Memory B cell (primary cell): Measurements from ENCODE around the gene MAP7D3.

Experiments used
- ATAC-seq: fragments of 150-1000 bp; cut with Tn5 transposase; 2 replicates; pipeline ENCODE4 v1.10.0; 2021; ENCODE audit warnings: low read depth, mild to moderate bottlenecking, moderate library complexity
- DNase-seq, 2 donors: peaks; one replicate each; pipeline ENCODE4 v3.0.0; 2022; ENCODE audit warnings: low spot score in 2 of 2
- H3K27ac Mint-ChIP-seq: one replicate; pipeline ENCODE4 v1.8.0; 2022; ENCODE audit warnings: mild to moderate bottlenecking, moderate library complexity, mixed read lengths
- H3K27me3 Mint-ChIP-seq: one replicate; pipeline ENCODE4 v1.8.0; 2022; ENCODE audit warnings: mixed read lengths
- H3K36me3 Mint-ChIP-seq: one replicate; pipeline ENCODE4 v1.8.0; 2022; ENCODE audit warnings: mild to moderate bottlenecking, mixed read lengths
- H3K4me1 Mint-ChIP-seq: one replicate; pipeline ENCODE4 v1.8.0; 2022; ENCODE audit warnings: mixed read lengths
- H3K4me3 Mint-ChIP-seq: one replicate; pipeline ENCODE4 v1.8.0; 2022; ENCODE audit warnings: mild to moderate bottlenecking, moderate library complexity, mixed read lengths
- H3K9me3 Mint-ChIP-seq: one replicate; pipeline ENCODE4 v1.8.0; 2022; ENCODE audit warnings: mixed read lengths

Gene MAP7D3

DNA sequence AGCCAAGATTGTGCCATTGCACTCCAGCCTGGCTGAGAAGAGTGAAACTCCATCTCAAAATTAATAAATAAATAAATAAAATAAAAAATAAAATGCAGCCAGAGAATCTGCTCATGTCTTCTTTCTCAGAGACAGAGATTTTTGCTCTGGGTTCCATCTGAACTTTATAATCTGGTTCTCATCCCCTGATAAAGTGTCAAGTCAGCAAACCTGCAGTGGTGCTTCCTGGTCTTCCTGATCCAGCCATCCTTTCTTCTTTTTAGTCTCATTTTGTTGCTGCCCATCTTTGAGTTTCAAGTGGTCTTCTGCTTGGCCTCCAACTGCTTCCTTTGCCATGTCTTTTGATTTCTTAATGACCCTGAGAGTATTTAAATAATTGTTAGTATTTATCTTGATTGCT, 24.1 kb downstream of the MAP7D3 start:
- Mint-ChIP-seq H3K36me3 (peaks cover 23% of the 10 kb centered on the region), H3K4me3 (no peak overlapping the region), H3K27ac (no peak overlapping the region), H3K27me3 (no peaks in the 10 kb centered on the region), H3K4me1 (peaks cover 17% of the 10 kb centered on the region), H3K9me3 (no peaks in the 10 kb centered on the region)
- ATAC-seq (no peak), DNase-seq (no peak)

DNA sequence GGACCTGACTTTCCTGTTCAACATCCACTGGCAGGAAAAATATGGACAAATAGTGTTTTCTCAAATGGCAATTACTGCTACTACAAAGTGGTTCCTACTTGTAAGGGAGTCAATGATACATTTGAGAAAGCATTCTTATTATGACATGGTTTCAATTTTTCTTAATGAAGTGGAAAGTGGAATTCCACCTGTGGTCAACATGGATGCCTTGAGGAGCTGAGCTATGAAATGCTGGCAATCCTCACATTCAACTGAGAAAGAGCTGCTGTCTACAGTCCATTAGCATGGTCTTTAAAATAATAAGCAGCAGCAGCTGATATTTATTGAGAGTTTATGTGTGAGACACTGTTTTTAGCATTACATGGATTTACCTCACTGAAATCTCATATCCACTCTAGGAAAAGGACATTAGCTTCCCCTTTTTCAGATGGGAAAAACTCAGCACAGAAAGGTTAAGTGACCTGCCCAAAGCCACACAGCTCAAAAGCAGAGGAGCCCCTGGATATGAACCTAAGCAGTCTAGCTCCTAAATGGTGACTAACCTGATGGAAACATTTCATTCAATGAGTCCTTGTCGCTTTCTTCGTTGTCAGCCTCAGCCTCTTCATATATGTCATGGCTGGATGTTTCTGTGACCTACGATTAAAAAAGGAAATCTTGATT, 29.2 kb downstream of the MAP7D3 start:
- Mint-ChIP-seq H3K27ac (no peak overlapping the region), H3K9me3 (no peaks in the 10 kb centered on the region), H3K36me3 (peaks cover 20% of the 10 kb centered on the region), H3K4me1 (peaks cover 5% of the 10 kb centered on the region), H3K27me3 (no peaks in the 10 kb centered on the region), H3K4me3 (no peak overlapping the region)
- ATAC-seq (no peak), DNase-seq (no peak)

- Mint-ChIP-seq H3K27ac (no peak overlapping the region), H3K36me3 (peaks cover 20% of the 10 kb centered on the region), H3K4me1 (peaks cover 5% of the 10 kb centered on the region), H3K27me3 (no peaks in the 10 kb centered on the region), H3K9me3 (no peaks in the 10 kb centered on the region), H3K4me3 (no peak overlapping the region)
- DNase-seq (no peak), ATAC-seq (no peak)
Observed at GRCh38 chrX:136220951-136221350, 30.2 kb downstream of the MAP7D3 start.

- H3K9me3 Mint-ChIP-seq = no peaks in the 10 kb centered on the region
- H3K4me3 Mint-ChIP-seq = no peak overlapping the region
- no peak overlapping the region for H3K27ac Mint-ChIP-seq
- H3K27me3 Mint-ChIP-seq = no peaks in the 10 kb centered on the region
- peaks cover 18% of the 10 kb centered on the region for H3K36me3 Mint-ChIP-seq
- ATAC-seq (no peak), DNase-seq (no peak)
- H3K4me1 Mint-ChIP-seq = peaks cover 2% of the 10 kb centered on the region
Observed at GRCh38 chrX:136220540-136220939, 30.7 kb downstream of the MAP7D3 start.

- Mint-ChIP-seq H3K27me3 (no peaks in the 10 kb centered on the region), H3K4me3 (no peak overlapping the region), H3K4me1 (no peaks in the 10 kb centered on the region), H3K36me3 (peaks cover 15% of the 10 kb centered on the region), H3K9me3 (no peaks in the 10 kb centered on the region), H3K27ac (no peak overlapping the region)
- ATAC-seq (no peak), DNase-seq (no peak)
Observed at GRCh38 chrX:136219893-136220292, 31.3 kb downstream of the MAP7D3 start.

DNA sequence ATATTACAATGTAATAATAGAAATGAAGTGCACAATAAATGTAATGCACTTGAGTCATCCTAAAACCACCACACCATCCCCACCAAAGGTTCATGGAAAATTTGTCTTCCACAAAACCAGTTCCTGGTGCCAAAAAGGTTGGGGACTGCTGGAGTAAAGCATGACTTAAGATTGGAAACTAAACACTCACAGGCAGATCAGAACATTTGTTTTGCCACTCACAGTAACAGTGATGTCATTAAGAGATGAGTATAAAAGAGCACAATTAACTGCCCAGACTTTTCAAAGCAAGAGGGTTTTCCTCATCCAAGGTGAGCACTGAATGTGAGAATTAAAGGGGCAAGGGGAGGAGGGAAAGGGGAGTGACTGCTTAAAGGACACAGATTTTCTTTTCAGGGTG, 35.6 kb downstream of the MAP7D3 start:
- no peaks in the 10 kb centered on the region for H3K9me3 Mint-ChIP-seq
- H3K36me3 Mint-ChIP-seq = peaks cover 3% of the 10 kb centered on the region
- ATAC-seq (no peak), DNase-seq (no peak)
- no peak overlapping the region for H3K27ac Mint-ChIP-seq
- H3K4me1 Mint-ChIP-seq = peaks cover 9% of the 10 kb centered on the region
- no peaks in the 10 kb centered on the region for H3K27me3 Mint-ChIP-seq
- H3K4me3 Mint-ChIP-seq = no peak overlapping the region

- DNase-seq (no peak), ATAC-seq (no peak)
- H3K4me3 Mint-ChIP-seq = no peak overlapping the region
- no peaks in the 10 kb centered on the region for H3K27me3 Mint-ChIP-seq
- peaks cover 18% of the 10 kb centered on the region for H3K4me1 Mint-ChIP-seq
- no peaks in the 10 kb centered on the region for H3K36me3 Mint-ChIP-seq
- H3K9me3 Mint-ChIP-seq = no peaks in the 10 kb centered on the region
- no peak overlapping the region for H3K27ac Mint-ChIP-seq
Observed at GRCh38 chrX:136214551-136214950, 36.6 kb downstream of the MAP7D3 start.

DNA sequence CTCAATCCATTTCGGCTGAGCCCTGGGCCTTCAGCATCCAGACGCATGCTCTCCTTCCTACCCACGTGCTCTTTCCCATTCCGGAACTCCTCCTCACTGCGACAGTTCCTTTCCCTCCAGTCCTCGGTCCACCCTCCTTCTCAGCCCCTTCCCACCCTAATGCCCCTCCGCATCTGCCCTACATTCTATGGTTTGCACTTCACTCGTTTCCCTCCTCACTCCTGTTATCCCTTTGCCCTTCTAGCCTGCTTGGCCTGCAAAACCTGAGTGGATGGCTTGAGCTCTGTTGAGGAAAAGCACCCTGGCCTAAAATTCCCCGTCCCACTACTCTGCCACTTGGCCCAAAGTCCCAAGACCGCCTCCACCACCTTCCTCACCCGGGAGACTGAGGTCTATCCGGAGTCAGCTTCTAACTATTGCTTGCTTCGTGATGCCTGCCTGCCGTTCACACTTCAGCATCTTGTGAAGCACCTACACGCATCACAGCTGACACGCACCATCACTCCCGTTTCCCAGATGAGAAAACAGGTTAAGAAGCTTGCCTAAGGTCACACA, 38.6 kb downstream of the MAP7D3 start:
- no peak overlapping the region for H3K4me3 Mint-ChIP-seq
- peaks cover 21% of the 10 kb centered on the region for H3K4me1 Mint-ChIP-seq
- H3K36me3 Mint-ChIP-seq = no peaks in the 10 kb centered on the region
- no peak for DNase-seq
- H3K9me3 Mint-ChIP-seq = no peaks in the 10 kb centered on the region
- H3K27ac Mint-ChIP-seq = no peak overlapping the region
- ATAC-seq = no peak
- no peaks in the 10 kb centered on the region for H3K27me3 Mint-ChIP-seq

GRCh38 chrX:136211766-136212556, 39.2 kb downstream of the MAP7D3 start:
- no peaks in the 10 kb centered on the region for H3K36me3 Mint-ChIP-seq
- ATAC-seq (no peak), DNase-seq (no peak)
- H3K27ac Mint-ChIP-seq = no peak overlapping the region
- no peaks in the 10 kb centered on the region for H3K27me3 Mint-ChIP-seq
- H3K4me3 Mint-ChIP-seq = no peak overlapping the region
- H3K9me3 Mint-ChIP-seq = no peaks in the 10 kb centered on the region
- H3K4me1 Mint-ChIP-seq = peaks cover 21% of the 10 kb centered on the region

- ATAC-seq (no peak), DNase-seq (no peak)
- Mint-ChIP-seq H3K27ac (peak overlapping the region; percentile 70), H3K9me3 (no peaks in the 10 kb centered on the region), H3K4me3 (no peak overlapping the region), H3K4me1 (peaks cover 21% of the 10 kb centered on the region), H3K36me3 (no peaks in the 10 kb centered on the region), H3K27me3 (no peaks in the 10 kb centered on the region)
Observed at GRCh38 chrX:136210806-136211205, 40.4 kb downstream of the MAP7D3 start.

GRCh38 chrX:136210243-136210642, 41.0 kb downstream of the MAP7D3 start:
- no peaks in the 10 kb centered on the region for H3K27me3 Mint-ChIP-seq
- DNase-seq = peak in 1 of 2 donors; percentile 25
- H3K4me1 Mint-ChIP-seq = peaks cover 21% of the 10 kb centered on the region
- peak overlapping the region; percentile 79 for H3K4me3 Mint-ChIP-seq
- no peaks in the 10 kb centered on the region for H3K9me3 Mint-ChIP-seq
- peak; percentile 99 for ATAC-seq
- H3K27ac Mint-ChIP-seq = peak overlapping the region; percentile 70
- no peaks in the 10 kb centered on the region for H3K36me3 Mint-ChIP-seq

DNA sequence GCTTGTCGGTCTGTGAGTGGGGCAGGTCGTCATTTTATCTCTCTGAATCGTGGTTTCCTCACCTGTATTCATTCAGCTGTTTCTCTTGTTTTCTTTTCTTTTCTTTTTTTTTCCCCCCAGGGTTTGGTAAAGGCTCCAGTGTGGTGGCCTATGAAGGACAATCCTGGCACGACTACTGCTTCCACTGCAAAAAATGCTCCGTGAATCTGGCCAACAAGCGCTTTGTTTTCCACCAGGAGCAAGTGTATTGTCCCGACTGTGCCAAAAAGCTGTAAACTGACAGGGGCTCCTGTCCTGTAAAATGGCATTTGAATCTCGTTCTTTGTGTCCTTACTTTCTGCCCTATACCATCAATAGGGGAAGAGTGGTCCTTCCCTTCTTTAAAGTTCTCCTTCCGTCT, 41.4 kb downstream of the MAP7D3 start:
- Mint-ChIP-seq H3K9me3 (no peaks in the 10 kb centered on the region), H3K27ac (peak overlapping the region; percentile 70), H3K4me3 (peak overlapping the region; percentile 79), H3K27me3 (no peaks in the 10 kb centered on the region), H3K4me1 (peaks cover 22% of the 10 kb centered on the region), H3K36me3 (no peaks in the 10 kb centered on the region)
- ATAC-seq (no peak), DNase-seq (no peak)

- no peaks in the 10 kb centered on the region for H3K36me3 Mint-ChIP-seq
- H3K9me3 Mint-ChIP-seq = no peaks in the 10 kb centered on the region
- no peak for ATAC-seq
- no peak for DNase-seq
- peaks cover 26% of the 10 kb centered on the region for H3K4me1 Mint-ChIP-seq
- H3K27me3 Mint-ChIP-seq = no peaks in the 10 kb centered on the region
- peak overlapping the region; percentile 37 for H3K4me3 Mint-ChIP-seq
- H3K27ac Mint-ChIP-seq = no peak overlapping the region
Observed at GRCh38 chrX:136209016-136209738, 42.0 kb downstream of the MAP7D3 start.

DNA sequence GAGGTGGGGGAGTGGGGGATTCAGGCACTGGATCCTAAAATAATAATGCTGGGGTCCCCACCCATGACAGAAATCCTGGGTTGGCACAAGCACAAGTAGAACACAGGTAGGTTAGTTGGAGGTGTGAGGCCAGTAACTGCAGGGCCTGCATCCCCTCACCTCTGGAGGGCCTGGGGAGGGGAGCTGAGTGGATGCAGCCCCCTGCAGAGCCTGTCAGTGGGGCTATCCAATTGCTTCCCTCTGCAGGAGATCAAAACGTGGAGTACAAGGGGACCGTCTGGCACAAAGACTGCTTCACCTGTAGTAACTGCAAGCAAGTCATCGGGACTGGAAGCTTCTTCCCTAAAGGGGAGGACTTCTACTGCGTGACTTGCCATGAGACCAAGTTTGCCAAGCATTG, 43.7 kb downstream of the MAP7D3 start:
- H3K27ac Mint-ChIP-seq = no peak overlapping the region
- H3K9me3 Mint-ChIP-seq = no peaks in the 10 kb centered on the region
- no peak overlapping the region for H3K4me3 Mint-ChIP-seq
- DNase-seq = no peak
- peaks cover 22% of the 10 kb centered on the region for H3K4me1 Mint-ChIP-seq
- H3K36me3 Mint-ChIP-seq = no peaks in the 10 kb centered on the region
- ATAC-seq = no peak
- H3K27me3 Mint-ChIP-seq = no peaks in the 10 kb centered on the region
